22Rv1 (cell line): Measurements from ENCODE around the gene IQSEC1.
"Not testable (repeated sequence)": the region's sequence is repeated elsewhere in the genome, so short reads cannot be mapped to it uniquely, and the experiment has no call there.

Experiments
- ZFX ChIP-seq: fragments of 450-650 bp; IDR thresholded peaks from 2 replicates; pipeline ENCODE4 v1.6.1; 2017; ENCODE audit warnings: antibody characterized with exemption, borderline replicate concordance
- TF ChIP-seq, protein P1 (sequence below): fragments of 450-650 bp; IDR thresholded peaks from 2 replicates; pipeline ENCODE4 v1.5.1; 2017; ENCODE audit warnings: mild to moderate bottlenecking

DNA sequence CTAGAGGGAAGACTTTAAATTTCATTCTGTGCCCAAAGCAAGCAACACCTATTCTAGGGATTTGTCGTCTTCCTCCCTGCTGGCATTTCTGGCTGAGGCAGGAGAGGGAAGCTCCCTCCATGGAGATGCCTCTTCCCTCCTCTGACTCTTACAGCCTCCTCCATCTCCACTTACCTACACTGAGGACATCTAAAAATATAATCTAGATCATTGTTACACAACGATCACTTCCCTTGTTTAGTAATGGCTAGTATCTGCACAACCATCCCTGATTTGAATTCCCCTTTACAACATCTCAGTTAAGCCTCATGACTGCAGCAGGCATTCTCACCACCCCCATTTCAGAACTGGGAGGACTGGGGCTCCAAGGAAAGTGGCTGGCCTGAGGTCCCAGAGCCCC, 219.4 kb downstream of the IQSEC1 start:
- TF ChIP-seq, protein P1, sequence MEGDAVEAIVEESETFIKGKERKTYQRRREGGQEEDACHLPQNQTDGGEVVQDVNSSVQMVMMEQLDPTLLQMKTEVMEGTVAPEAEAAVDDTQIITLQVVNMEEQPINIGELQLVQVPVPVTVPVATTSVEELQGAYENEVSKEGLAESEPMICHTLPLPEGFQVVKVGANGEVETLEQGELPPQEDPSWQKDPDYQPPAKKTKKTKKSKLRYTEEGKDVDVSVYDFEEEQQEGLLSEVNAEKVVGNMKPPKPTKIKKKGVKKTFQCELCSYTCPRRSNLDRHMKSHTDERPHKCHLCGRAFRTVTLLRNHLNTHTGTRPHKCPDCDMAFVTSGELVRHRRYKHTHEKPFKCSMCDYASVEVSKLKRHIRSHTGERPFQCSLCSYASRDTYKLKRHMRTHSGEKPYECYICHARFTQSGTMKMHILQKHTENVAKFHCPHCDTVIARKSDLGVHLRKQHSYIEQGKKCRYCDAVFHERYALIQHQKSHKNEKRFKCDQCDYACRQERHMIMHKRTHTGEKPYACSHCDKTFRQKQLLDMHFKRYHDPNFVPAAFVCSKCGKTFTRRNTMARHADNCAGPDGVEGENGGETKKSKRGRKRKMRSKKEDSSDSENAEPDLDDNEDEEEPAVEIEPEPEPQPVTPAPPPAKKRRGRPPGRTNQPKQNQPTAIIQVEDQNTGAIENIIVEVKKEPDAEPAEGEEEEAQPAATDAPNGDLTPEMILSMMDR = not testable (repeated sequence)
- TF ChIP-seq ZFX = not testable (repeated sequence)
